ENCODE results near the gene CIAO2A. TPM values are rescaled to one million over a fixed set of nuclear protein-coding genes. Genes with fewer than 3 reads are reported as not detected.

The CIAO2A gene
- total RNA-seq, 1 donor from 2014 or later = 52.6 TPM

- no peaks in the 10 kb centered on the region for H3K9me3 Mint-ChIP-seq (ENCODE audit: low read depth)
- H3K36me3 Mint-ChIP-seq (ENCODE audit: insufficient read depth) = no peaks in the 10 kb centered on the region
- H3K4me3 Mint-ChIP-seq (ENCODE audit: low read depth) = no peak overlapping the region
- TF ChIP-seq CTCF (IDR thresholded peaks at IDR 0.05; ENCODE audit: unreplicated experiment) = no peak
- no peak for DNase-seq (ENCODE audit: low spot score, unreplicated experiment)
- peaks cover 28% of the 10 kb centered on the region for H3K27me3 Mint-ChIP-seq
- H3K4me1 Mint-ChIP-seq (ENCODE audit: low read depth) = peaks cover 10% of the 10 kb centered on the region
- H3K27ac Mint-ChIP-seq = no peak overlapping the region
These were observed 42.6 kb downstream of the CIAO2A start for GRCh38 chr15:64051093-64051402.

GRCh38 chr15:64050281-64051092 is 43.2 kb downstream of the CIAO2A start:
- no peak for TF ChIP-seq CTCF (IDR thresholded peaks at IDR 0.05; ENCODE audit: unreplicated experiment)
- peaks cover 30% of the 10 kb centered on the region for H3K27me3 Mint-ChIP-seq
- H3K36me3 Mint-ChIP-seq (ENCODE audit: insufficient read depth) = no peaks in the 10 kb centered on the region
- DNase-seq (ENCODE audit: low spot score, unreplicated experiment) = no peak
- no peak overlapping the region for H3K4me3 Mint-ChIP-seq (ENCODE audit: low read depth)
- H3K27ac Mint-ChIP-seq = no peak overlapping the region
- no peaks in the 10 kb centered on the region for H3K9me3 Mint-ChIP-seq (ENCODE audit: low read depth)
- H3K4me1 Mint-ChIP-seq (ENCODE audit: low read depth) = peaks cover 10% of the 10 kb centered on the region

GRCh38 chr15:64048781-64049460 is 44.7 kb downstream of the CIAO2A start:
- no peak overlapping the region for H3K27ac Mint-ChIP-seq
- H3K27me3 Mint-ChIP-seq = peaks cover 44% of the 10 kb centered on the region
- DNase-seq (ENCODE audit: low spot score, unreplicated experiment) = no peak
- H3K4me1 Mint-ChIP-seq (ENCODE audit: low read depth) = peaks cover 10% of the 10 kb centered on the region
- TF ChIP-seq CTCF (IDR thresholded peaks at IDR 0.05; ENCODE audit: unreplicated experiment) = no peak
- H3K36me3 Mint-ChIP-seq (ENCODE audit: insufficient read depth) = no peaks in the 10 kb centered on the region
- H3K4me3 Mint-ChIP-seq (ENCODE audit: low read depth) = no peak overlapping the region
- H3K9me3 Mint-ChIP-seq (ENCODE audit: low read depth) = no peaks in the 10 kb centered on the region

- peaks cover 56% of the 10 kb centered on the region for H3K27me3 Mint-ChIP-seq
- no peak within 1 kb of the TSS for H3K27ac Mint-ChIP-seq
- H3K36me3 Mint-ChIP-seq (ENCODE audit: insufficient read depth) = no peaks in the 10 kb centered on the region
- TF ChIP-seq CTCF (IDR thresholded peaks at IDR 0.05; ENCODE audit: unreplicated experiment) = peak; percentile 86
- H3K4me3 Mint-ChIP-seq (ENCODE audit: low read depth) = peak within 1 kb of the TSS; percentile 71
- DNase-seq (ENCODE audit: low spot score, unreplicated experiment) = peak; percentile 66
- H3K9me3 Mint-ChIP-seq (ENCODE audit: low read depth) = no peaks in the 10 kb centered on the region
- H3K4me1 Mint-ChIP-seq (ENCODE audit: low read depth) = peaks cover 10% of the 10 kb centered on the region
These were observed 47.1 kb downstream of the CIAO2A start, which contains the start of gene DAPK2 for GRCh38 chr15:64046421-64047153. Gene DAPK2, minus strand, starts transcription at chr15:64046485. Its CDS starts 6,224 bp downstream, at chr15:64040261.

GRCh38 chr15:64045774-64046420 is 47.7 kb downstream of the CIAO2A start:
- peak; percentile 13 for DNase-seq (ENCODE audit: low spot score, unreplicated experiment)
- H3K27me3 Mint-ChIP-seq = peaks cover 59% of the 10 kb centered on the region
- TF ChIP-seq CTCF (IDR thresholded peaks at IDR 0.05; ENCODE audit: unreplicated experiment) = no peak
- H3K9me3 Mint-ChIP-seq (ENCODE audit: low read depth) = no peaks in the 10 kb centered on the region
- no peak overlapping the region for H3K27ac Mint-ChIP-seq
- peak overlapping the region; percentile 60 for H3K4me3 Mint-ChIP-seq (ENCODE audit: low read depth)
- H3K36me3 Mint-ChIP-seq (ENCODE audit: insufficient read depth) = no peaks in the 10 kb centered on the region
- peaks cover 9% of the 10 kb centered on the region for H3K4me1 Mint-ChIP-seq (ENCODE audit: low read depth)
